Lower leg skin (tissue), 3 donors: ENCODE data around the gene UST.

Source experiments
- POLR2A ChIP-seq, 2 donors: fragments of 450-650 bp; IDR thresholded peaks; one replicate each; pipeline ENCODE4 v1.6.1; 2016 to 2017; ENCODE audit warnings: antibody characterized with exemption in 2 of 2, mild to moderate bottlenecking in 1 of 2, moderate library complexity in 1 of 2
- TF ChIP-seq, protein P1 (sequence below), 3 donors: fragments of 450-650 bp; IDR thresholded peaks; one replicate each; pipeline ENCODE4 v1.5.1; 2016; ENCODE audit warnings: antibody characterized with exemption in 3 of 3, mild to moderate bottlenecking in 3 of 3, moderate library complexity in 2 of 3

GRCh38 chr6:148915810-148916209 lies 169.0 kb downstream of the UST start:
- TF ChIP-seq POLR2A (IDR thresholded peaks at IDR 0.05) = no peak
- TF ChIP-seq, protein P1, sequence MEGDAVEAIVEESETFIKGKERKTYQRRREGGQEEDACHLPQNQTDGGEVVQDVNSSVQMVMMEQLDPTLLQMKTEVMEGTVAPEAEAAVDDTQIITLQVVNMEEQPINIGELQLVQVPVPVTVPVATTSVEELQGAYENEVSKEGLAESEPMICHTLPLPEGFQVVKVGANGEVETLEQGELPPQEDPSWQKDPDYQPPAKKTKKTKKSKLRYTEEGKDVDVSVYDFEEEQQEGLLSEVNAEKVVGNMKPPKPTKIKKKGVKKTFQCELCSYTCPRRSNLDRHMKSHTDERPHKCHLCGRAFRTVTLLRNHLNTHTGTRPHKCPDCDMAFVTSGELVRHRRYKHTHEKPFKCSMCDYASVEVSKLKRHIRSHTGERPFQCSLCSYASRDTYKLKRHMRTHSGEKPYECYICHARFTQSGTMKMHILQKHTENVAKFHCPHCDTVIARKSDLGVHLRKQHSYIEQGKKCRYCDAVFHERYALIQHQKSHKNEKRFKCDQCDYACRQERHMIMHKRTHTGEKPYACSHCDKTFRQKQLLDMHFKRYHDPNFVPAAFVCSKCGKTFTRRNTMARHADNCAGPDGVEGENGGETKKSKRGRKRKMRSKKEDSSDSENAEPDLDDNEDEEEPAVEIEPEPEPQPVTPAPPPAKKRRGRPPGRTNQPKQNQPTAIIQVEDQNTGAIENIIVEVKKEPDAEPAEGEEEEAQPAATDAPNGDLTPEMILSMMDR (IDR thresholded peaks at IDR 0.05) = no peak
